H9 (cell line): ENCODE measurements around the gene TMEM238. TPM values are rescaled to one million over a fixed set of nuclear protein-coding genes. Genes with fewer than 3 reads are reported as not detected.

Source experiments
- DNase-seq: peaks from one replicate; pipeline ENCODE4 v3.0.0-alpha.2; 2017
- H2AFZ ChIP-seq: one replicate; pipeline ENCODE4 v1.6.1; 2013; ENCODE audit warnings: mild to moderate bottlenecking, low read length, control low read depth, moderate library complexity
- H2AK5ac ChIP-seq: 2 replicates; pipeline ENCODE4 v1.6.1; 2013; ENCODE audit warnings: low read length, control low read depth, mixed read lengths; ENCODE audit not compliant: insufficient read length
- H2BK120ac ChIP-seq: one replicate; pipeline ENCODE4 v1.6.1; 2013; ENCODE audit warnings: low read depth, mild to moderate bottlenecking, low read length, control low read depth, inconsistent platforms; ENCODE audit not compliant: poor library complexity, severe bottlenecking
- H2BK12ac ChIP-seq: 2 replicates; pipeline ENCODE4 v1.6.1; 2013; ENCODE audit warnings: low read length, control low read depth, mixed read lengths, low read depth; ENCODE audit not compliant: insufficient read length
- H2BK15ac ChIP-seq: 2 replicates; pipeline ENCODE4 v1.6.1; 2013; ENCODE audit warnings: low read depth, low read length, control low read depth
- H2BK20ac ChIP-seq: one replicate; pipeline ENCODE4 v1.6.1; 2013; ENCODE audit warnings: low read depth, mild to moderate bottlenecking, low read length, control low read depth, inconsistent platforms; ENCODE audit not compliant: poor library complexity, severe bottlenecking
- H2BK5ac ChIP-seq: 2 replicates; pipeline ENCODE4 v1.6.1; 2013; ENCODE audit warnings: low read length, control low read depth, mixed read lengths; ENCODE audit not compliant: insufficient read length
- H3K14ac ChIP-seq: 2 replicates; pipeline ENCODE4 v1.6.1; 2013; ENCODE audit warnings: low read length, control low read depth; ENCODE audit not compliant: insufficient read depth
- H3K18ac ChIP-seq: 2 replicates; pipeline ENCODE4 v1.6.1; 2013; ENCODE audit warnings: low read depth, mild to moderate bottlenecking, mixed read lengths, low read length, control low read depth; ENCODE audit not compliant: insufficient read length
- H3K23ac ChIP-seq: 2 replicates; pipeline ENCODE4 v1.6.1; 2013; ENCODE audit warnings: low read length, control low read depth, mixed read lengths, low read depth; ENCODE audit not compliant: insufficient read length
- H3K23me2 ChIP-seq: 2 replicates; pipeline ENCODE4 v1.6.1; 2013; ENCODE audit warnings: low read depth, mild to moderate bottlenecking, mixed read lengths, low read length, control low read depth; ENCODE audit not compliant: insufficient read length, poor library complexity, severe bottlenecking
- H3K27ac ChIP-seq: 2 replicates; pipeline ENCODE4 v1.5.1; 2013; ENCODE audit warnings: low read length, control low read depth, mixed read lengths, low read depth; ENCODE audit not compliant: insufficient read length
- H3K27me3 ChIP-seq: 2 replicates; pipeline ENCODE4 v1.6.1; 2013; ENCODE audit warnings: low read length, control low read depth, inconsistent platforms; ENCODE audit not compliant: insufficient read depth
- H3K4ac ChIP-seq: 2 replicates; pipeline ENCODE4 v1.6.1; 2013; ENCODE audit warnings: low read depth, mild to moderate bottlenecking, control low read depth, inconsistent platforms, low read length, moderate library complexity
- H3K4me1 ChIP-seq: 2 replicates; pipeline ENCODE4 v1.6.1; 2013; ENCODE audit warnings: low read length, control low read depth, inconsistent platforms; ENCODE audit not compliant: insufficient read depth
- H3K4me2 ChIP-seq: 2 replicates; pipeline ENCODE4 v1.6.1; 2013; ENCODE audit warnings: low read length, control low read depth, mixed read lengths; ENCODE audit not compliant: insufficient read length, insufficient read depth
- H3K56ac ChIP-seq: 2 replicates; pipeline ENCODE4 v1.6.1; 2013; ENCODE audit warnings: low read depth, mild to moderate bottlenecking, mixed read lengths, low read length, control low read depth; ENCODE audit not compliant: insufficient read length
- H3K79me1 ChIP-seq: 2 replicates; pipeline ENCODE4 v1.6.1; 2013; ENCODE audit warnings: low read depth, mild to moderate bottlenecking, moderate library complexity, low read length, control low read depth, inconsistent platforms; ENCODE audit not compliant: insufficient read depth, poor library complexity, severe bottlenecking
- H3K79me2 ChIP-seq: 2 replicates; pipeline ENCODE4 v1.6.1; 2013; ENCODE audit warnings: low read length, control low read depth, inconsistent platforms; ENCODE audit not compliant: insufficient read depth
- H3K9ac ChIP-seq: 2 replicates; pipeline ENCODE4 v1.6.1; 2013; ENCODE audit warnings: low read length, control low read depth, mixed read lengths; ENCODE audit not compliant: insufficient read length; ENCODE audit errors: extremely low read depth
- H3K9me3 ChIP-seq: one replicate; pipeline ENCODE4 v1.6.1; 2013; ENCODE audit warnings: low read depth, low read length, inconsistent platforms; ENCODE audit not compliant: control insufficient read depth
- H3T11ph ChIP-seq: one replicate; pipeline ENCODE4 v1.6.1; 2013; ENCODE audit warnings: mild to moderate bottlenecking, low read length, control low read depth, inconsistent platforms
- H4K20me1 ChIP-seq: one replicate; pipeline ENCODE4 v1.6.1; 2013; ENCODE audit not compliant: control insufficient read depth, insufficient read length, insufficient read depth
- H4K5ac ChIP-seq: 2 replicates; pipeline ENCODE4 v1.6.1; 2013; ENCODE audit warnings: low read depth, mild to moderate bottlenecking, mixed read lengths, low read length, control low read depth; ENCODE audit not compliant: insufficient read length
- H4K8ac ChIP-seq: replicated peaks from 2 replicates; pipeline ENCODE4 v1.6.1; 2013; ENCODE audit warnings: low read length, control low read depth, mixed read lengths, low read depth; ENCODE audit not compliant: insufficient read length
- H4K91ac ChIP-seq: 2 replicates; pipeline ENCODE4 v1.6.1; 2013; ENCODE audit warnings: low read depth, mild to moderate bottlenecking, moderate library complexity, mixed read lengths, low read length, control low read depth; ENCODE audit not compliant: insufficient read length
- H3K27ac Mint-ChIP-seq, 3 experiments: 2 replicates in 2 of 3; 3 replicates in 1 of 3; pipeline ENCODE4 v1.8.0; 2020 to 2021; ENCODE audit warnings: mixed read lengths in 3 of 3, mild to moderate bottlenecking in 1 of 3, moderate library complexity in 1 of 3
- H3K27me3 Mint-ChIP-seq: 2 replicates; pipeline ENCODE4 v1.8.0; 2021; ENCODE audit warnings: low read depth, mild to moderate bottlenecking, moderate library complexity, mixed read lengths
- H3K36me3 Mint-ChIP-seq, 3 experiments: 2 replicates in 2 of 3; 3 replicates in 1 of 3; pipeline ENCODE4 v1.8.0; 2020 to 2021; ENCODE audit warnings: low read depth in 3 of 3, mixed read lengths in 3 of 3; ENCODE audit not compliant: insufficient read depth in 1 of 3
- H3K4me1 Mint-ChIP-seq, 2 experiments: 2 replicates each; pipeline ENCODE4 v1.8.0; 2020; ENCODE audit warnings: mixed read lengths in 2 of 2
- H3K4me3 Mint-ChIP-seq, 2 experiments: 2 replicates in 1 of 2; 3 replicates in 1 of 2; pipeline ENCODE4 v1.8.0; 2020 to 2021; ENCODE audit warnings: mild to moderate bottlenecking in 2 of 2, mixed read lengths in 2 of 2, moderate library complexity in 1 of 2
- H3K9me3 Mint-ChIP-seq, 2 experiments: 2 replicates in 1 of 2; 3 replicates in 1 of 2; pipeline ENCODE4 v1.8.0; 2020; ENCODE audit warnings: mild to moderate bottlenecking in 2 of 2, mixed read lengths in 2 of 2, moderate library complexity in 1 of 2
- WGBS: extraction: QIAGEN DNeasy Blood & Tissue Kit; methylation state at CpG from one replicate; pipeline ENCODE4 v1.1.7; 2013; ENCODE audit warnings: missing lambda C conversion rate, low lambda C conversion rate, mixed read lengths; ENCODE audit not compliant: insufficient read length; ENCODE audit errors: extremely low coverage; 5-methylcytosine and 5-hydroxymethylcytosine counted together
- total RNA-seq: library from RNA; stranded (reverse); gene quantifications from 2 replicates; pipeline ENCODE4 v1.2.1, GENCODE V29; 2021
- TF ChIP-seq, protein P1 (sequence below): fragments of 200-600 bp; sonication (generic); conservative IDR thresholded peaks from 3 replicates; pipeline ENCODE4 v1.8.0; 2021; ENCODE audit warnings: antibody characterized with exemption, mild to moderate bottlenecking

The TMEM238 gene
- total RNA-seq, 1 experiment from 2014 or later, result 4.8 TPM

DNA sequence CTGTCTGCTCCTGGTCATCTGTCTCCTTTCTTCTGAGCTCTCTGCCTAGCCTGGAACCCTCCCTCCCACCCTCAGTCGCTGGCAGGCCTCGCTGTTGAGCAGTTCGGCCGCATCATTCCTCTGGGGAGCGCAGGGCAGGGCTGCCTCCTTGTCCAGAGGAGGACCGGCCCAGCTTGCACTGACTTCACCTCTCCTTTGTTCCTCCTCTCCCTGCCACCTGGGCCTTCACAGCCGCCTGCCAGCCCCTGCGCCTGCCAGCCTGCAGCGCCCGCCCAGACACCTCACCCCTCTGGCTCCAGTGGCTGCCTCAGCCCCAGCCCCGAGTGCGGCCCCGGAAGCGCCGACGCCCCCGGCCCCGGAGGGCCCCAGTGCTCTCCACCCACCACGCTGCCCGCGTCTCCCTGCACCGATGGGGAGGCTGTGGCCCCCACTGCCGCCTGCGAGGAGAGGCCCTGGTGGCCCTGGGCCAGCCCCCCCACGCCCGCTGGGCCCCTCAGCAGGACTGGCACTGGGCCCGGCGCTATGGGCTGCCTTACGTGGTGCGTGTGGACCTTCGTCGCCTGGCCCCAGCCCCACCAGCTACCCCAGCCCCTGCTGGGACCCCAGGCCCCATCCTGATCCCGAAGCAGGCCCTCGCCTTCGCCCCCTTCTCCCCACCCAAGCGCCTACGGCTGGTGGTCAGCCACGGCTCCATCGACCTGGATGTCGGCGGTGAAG is 37.2 kb downstream of the TMEM238 start:
- Histone ChIP-seq H4K8ac (no peak overlapping the region), H4K91ac (no peak overlapping the region), H3K14ac (no peak overlapping the region; the same call in 1 of the 2 replicates), H2BK15ac (no peak overlapping the region), H3K23me2 (peaks cover 3% of the 10 kb centered on the region), H3K9ac (no peak overlapping the region), H3K27me3 (no peaks in the 10 kb centered on the region; the same call in 1 of the 2 replicates), H2BK12ac (no peak overlapping the region), H3K18ac (no peak overlapping the region), H3K79me1 (no peaks in the 10 kb centered on the region), H3K27ac (no peak overlapping the region), H4K20me1 (no peaks in the 10 kb centered on the region), H2BK20ac (no peak overlapping the region), H3K23ac (no peak overlapping the region), H3K4me1 (peaks cover 2% of the 10 kb centered on the region; the same call in 1 of the 2 replicates), H2AK5ac (no peak overlapping the region), H2BK120ac (no peak overlapping the region), H4K5ac (no peak overlapping the region), H3K79me2 (no peaks in the 10 kb centered on the region), H2AFZ (no peak overlapping the region), H3K4me2 (no peak overlapping the region), H3K56ac (no peak overlapping the region), H2BK5ac (no peak overlapping the region), H3K4ac (no peak overlapping the region), H3T11ph (no peak overlapping the region), H3K9me3 (no peaks in the 10 kb centered on the region)
- Mint-ChIP-seq H3K9me3 (no peaks in the 10 kb centered on the region; a peak in 1 of 5 replicates), H3K27ac (no peak overlapping the region), H3K4me3 (no peak overlapping the region), H3K27me3 (peaks cover 15% of the 10 kb centered on the region), H3K4me1 (peaks cover 48 to 68% of the 10 kb centered on the region in 2 experiments), H3K36me3 (peaks cover 23 to 59% (median 49%) of the 10 kb centered on the region in 3 experiments; a peak in 6 of 7 replicates)
- no peak for DNase-seq
- TF ChIP-seq, protein P1, sequence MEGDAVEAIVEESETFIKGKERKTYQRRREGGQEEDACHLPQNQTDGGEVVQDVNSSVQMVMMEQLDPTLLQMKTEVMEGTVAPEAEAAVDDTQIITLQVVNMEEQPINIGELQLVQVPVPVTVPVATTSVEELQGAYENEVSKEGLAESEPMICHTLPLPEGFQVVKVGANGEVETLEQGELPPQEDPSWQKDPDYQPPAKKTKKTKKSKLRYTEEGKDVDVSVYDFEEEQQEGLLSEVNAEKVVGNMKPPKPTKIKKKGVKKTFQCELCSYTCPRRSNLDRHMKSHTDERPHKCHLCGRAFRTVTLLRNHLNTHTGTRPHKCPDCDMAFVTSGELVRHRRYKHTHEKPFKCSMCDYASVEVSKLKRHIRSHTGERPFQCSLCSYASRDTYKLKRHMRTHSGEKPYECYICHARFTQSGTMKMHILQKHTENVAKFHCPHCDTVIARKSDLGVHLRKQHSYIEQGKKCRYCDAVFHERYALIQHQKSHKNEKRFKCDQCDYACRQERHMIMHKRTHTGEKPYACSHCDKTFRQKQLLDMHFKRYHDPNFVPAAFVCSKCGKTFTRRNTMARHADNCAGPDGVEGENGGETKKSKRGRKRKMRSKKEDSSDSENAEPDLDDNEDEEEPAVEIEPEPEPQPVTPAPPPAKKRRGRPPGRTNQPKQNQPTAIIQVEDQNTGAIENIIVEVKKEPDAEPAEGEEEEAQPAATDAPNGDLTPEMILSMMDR, result no peak
- no CpG with 5 or more reads among the region's 41 CpGs for WGBS
